Activated B cell treated with CpG ODN at 0.5 μM for 24 hours (primary cell): Measurements from ENCODE around the gene ZFYVE21. TPM values are rescaled to one million over a fixed set of nuclear protein-coding genes. Genes with fewer than 3 reads are reported as not detected.

Source experiments
- ATAC-seq: fragments of 200-7000 bp; cut with Tn5 transposase; one replicate; pipeline ENCODE4 v1.10.0; 2021; ENCODE audit warnings: low read depth, mild to moderate bottlenecking, moderate library complexity
- CTCF ChIA-PET: fragments of 350-600 bp; sonication (Branson Sonifier 250); formaldehyde crosslinking; loops from one replicate; lab custom pipeline; 2021; ENCODE audit warnings: antibody characterized with exemption; lab: Charles Lee
- POLR2A ChIA-PET: fragments of 350-600 bp; sonication (Branson Sonifier 250); formaldehyde crosslinking; loops from one replicate; lab custom pipeline; 2021; ENCODE audit warnings: antibody characterized with exemption; lab: Charles Lee
- DNase-seq: peaks from one replicate; pipeline ENCODE4 v3.0.0; 2022
- H3K27ac Mint-ChIP-seq: one replicate; pipeline ENCODE4 v1.8.0; 2020; ENCODE audit warnings: mixed read lengths
- H3K27me3 Mint-ChIP-seq: one replicate; pipeline ENCODE4 v1.8.0; 2021; ENCODE audit warnings: mixed read lengths
- H3K36me3 Mint-ChIP-seq: one replicate; pipeline ENCODE4 v1.8.0; 2021; ENCODE audit warnings: low read depth, mixed read lengths
- H3K4me1 Mint-ChIP-seq: one replicate; pipeline ENCODE4 v1.8.0; 2021; ENCODE audit warnings: mixed read lengths
- H3K4me3 Mint-ChIP-seq: one replicate; pipeline ENCODE4 v1.8.0; 2020; ENCODE audit warnings: mild to moderate bottlenecking, mixed read lengths
- H3K9me3 Mint-ChIP-seq: one replicate; pipeline ENCODE4 v1.8.0; 2020; ENCODE audit warnings: mixed read lengths
- intact Hi-C: fragments of 100-400 bp; cut with micrococcal nuclease; formaldehyde crosslinking; loops from one replicate; pipeline ENCODE4 v1.15.1; 2024
- total RNA-seq: library from RNA; stranded (reverse); gene quantifications from 2 replicates; pipeline ENCODE4 v1.2.3, GENCODE V29; 2022
- TF ChIP-seq, protein P1 (sequence below): fragments of 200-600 bp; IDR thresholded peaks from one replicate; pipeline ENCODE4 v1.8.0; 2022; ENCODE audit warnings: antibody characterized with exemption, mild to moderate bottlenecking

The ZFYVE21 gene
- total RNA-seq, 1 donor from 2014 or later, result 16.7 TPM

- intact Hi-C loops, result no loop called here
- DNase-seq (no peak), ATAC-seq (no peak)
- ChIA-PET POLR2A (interaction anchor here (0.9 kb wide), 1 partner anchor 10 kb away, joined by 3 read pairs; the partner anchor contains the start of gene ZFYVE21), CTCF (no interaction called here)
- Mint-ChIP-seq H3K4me3 (no peak overlapping the region), H3K36me3 (peaks cover 50% of the 10 kb centered on the region), H3K27me3 (no peaks in the 10 kb centered on the region), H3K9me3 (no peaks in the 10 kb centered on the region), H3K27ac (no peak overlapping the region), H3K4me1 (peaks cover 32% of the 10 kb centered on the region)
- TF ChIP-seq, protein P1, sequence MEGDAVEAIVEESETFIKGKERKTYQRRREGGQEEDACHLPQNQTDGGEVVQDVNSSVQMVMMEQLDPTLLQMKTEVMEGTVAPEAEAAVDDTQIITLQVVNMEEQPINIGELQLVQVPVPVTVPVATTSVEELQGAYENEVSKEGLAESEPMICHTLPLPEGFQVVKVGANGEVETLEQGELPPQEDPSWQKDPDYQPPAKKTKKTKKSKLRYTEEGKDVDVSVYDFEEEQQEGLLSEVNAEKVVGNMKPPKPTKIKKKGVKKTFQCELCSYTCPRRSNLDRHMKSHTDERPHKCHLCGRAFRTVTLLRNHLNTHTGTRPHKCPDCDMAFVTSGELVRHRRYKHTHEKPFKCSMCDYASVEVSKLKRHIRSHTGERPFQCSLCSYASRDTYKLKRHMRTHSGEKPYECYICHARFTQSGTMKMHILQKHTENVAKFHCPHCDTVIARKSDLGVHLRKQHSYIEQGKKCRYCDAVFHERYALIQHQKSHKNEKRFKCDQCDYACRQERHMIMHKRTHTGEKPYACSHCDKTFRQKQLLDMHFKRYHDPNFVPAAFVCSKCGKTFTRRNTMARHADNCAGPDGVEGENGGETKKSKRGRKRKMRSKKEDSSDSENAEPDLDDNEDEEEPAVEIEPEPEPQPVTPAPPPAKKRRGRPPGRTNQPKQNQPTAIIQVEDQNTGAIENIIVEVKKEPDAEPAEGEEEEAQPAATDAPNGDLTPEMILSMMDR, result no peak
Measured at GRCh38 chr14:103705504-103706284, 9.9 kb upstream of the ZFYVE21 start.

GRCh38 chr14:103706551-103707328 is 8.9 kb upstream of the ZFYVE21 start:
- H3K9me3 Mint-ChIP-seq, result no peaks in the 10 kb centered on the region

DNA sequence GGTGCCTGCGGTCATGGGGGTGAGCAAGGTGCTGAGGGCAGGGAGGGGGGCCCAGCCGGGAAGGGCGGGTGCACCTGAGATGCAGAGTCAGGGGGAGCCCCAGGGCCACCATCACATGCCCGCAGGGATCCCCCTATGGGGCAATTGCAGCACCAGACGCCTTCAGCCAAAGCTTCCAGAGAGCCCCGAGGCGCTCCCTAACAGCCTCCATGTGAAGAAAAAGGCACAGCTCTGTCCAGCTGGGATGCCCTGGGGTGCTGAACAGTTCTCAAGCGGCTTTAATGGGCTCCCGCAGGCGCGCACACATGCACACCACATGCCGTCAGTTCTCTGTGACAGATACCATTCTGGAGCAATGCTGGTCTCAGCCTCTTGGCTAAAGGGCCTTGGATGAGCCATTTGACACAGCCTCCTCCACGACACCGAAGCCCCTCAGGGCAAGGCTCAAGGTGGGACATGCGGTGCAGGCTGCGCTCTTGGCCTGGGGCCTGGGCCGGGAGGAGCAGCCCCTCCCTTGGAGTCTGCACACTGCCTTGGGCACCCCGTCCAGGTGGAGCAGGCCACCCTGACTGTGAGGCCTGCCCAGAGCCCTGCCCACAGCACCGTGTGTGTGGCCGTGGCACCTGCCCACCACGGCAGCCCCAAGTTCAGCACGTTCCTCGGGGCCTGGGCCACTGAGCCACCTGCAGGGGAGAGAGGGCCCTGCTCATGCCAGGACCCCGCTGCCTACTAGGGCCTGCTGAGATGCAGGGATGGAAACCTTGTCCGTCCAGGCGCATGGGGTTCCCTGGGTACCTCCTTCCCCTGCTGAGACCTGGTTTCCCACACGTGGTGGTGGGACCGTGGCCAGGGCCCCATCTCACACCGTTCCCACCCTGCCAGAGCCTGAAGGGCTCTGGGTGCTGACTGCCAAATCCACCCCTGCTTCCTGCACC is 8.0 kb upstream of the ZFYVE21 start:
- Mint-ChIP-seq H3K27ac (no peak overlapping the region), H3K27me3 (no peaks in the 10 kb centered on the region), H3K4me1 (peaks cover 13% of the 10 kb centered on the region), H3K4me3 (no peak overlapping the region), H3K36me3 (peaks cover 48% of the 10 kb centered on the region), H3K9me3 (no peaks in the 10 kb centered on the region)
- POLR2A ChIA-PET, result no interaction called here
- CTCF ChIA-PET, result no interaction called here
- ATAC-seq (no peak), DNase-seq (no peak)
- intact Hi-C loops, result no loop called here
- TF ChIP-seq, protein P1, result no peak

More at GRCh38 chr14:103706551-103707328, 8.9 kb upstream of the ZFYVE21 start:
- H3K27me3 Mint-ChIP-seq, result no peaks in the 10 kb centered on the region
- TF ChIP-seq, protein P1, result no peak
- CTCF ChIA-PET, result no interaction called here
- peaks cover 21% of the 10 kb centered on the region for H3K4me1 Mint-ChIP-seq
- H3K27ac Mint-ChIP-seq, result no peak overlapping the region
- no peak for DNase-seq
- POLR2A ChIA-PET, result no interaction called here
- intact Hi-C loops, result no loop called here
- ATAC-seq, result no peak
- H3K4me3 Mint-ChIP-seq, result no peak overlapping the region
- peaks cover 52% of the 10 kb centered on the region for H3K36me3 Mint-ChIP-seq

DNA sequence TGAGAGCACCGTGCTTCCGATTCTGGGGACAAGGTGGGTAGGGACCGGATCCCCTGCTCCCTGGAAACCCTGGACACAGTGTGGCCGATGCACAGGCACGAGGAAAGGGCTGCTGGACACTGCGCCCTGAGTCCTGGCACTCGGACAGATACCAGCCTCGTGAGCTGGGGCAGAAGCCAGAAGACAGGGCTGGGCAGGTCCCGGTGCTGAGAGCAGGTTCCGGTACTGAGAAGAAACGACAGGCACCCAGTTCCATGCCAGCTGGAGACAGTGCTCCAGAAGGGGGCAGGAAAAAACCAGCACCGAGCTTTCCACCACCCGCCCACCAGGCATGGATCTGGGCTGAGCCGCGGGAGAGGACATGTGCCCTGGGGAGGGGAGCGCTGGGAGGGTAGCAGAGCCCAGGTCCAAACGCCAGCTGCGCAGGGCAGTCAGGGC is 6.8 kb upstream of the ZFYVE21 start:
- peaks cover 5% of the 10 kb centered on the region for H3K4me1 Mint-ChIP-seq
- ATAC-seq (no peak), DNase-seq (no peak)
- H3K27ac Mint-ChIP-seq, result no peak overlapping the region
- CTCF ChIA-PET, result no interaction called here
- H3K9me3 Mint-ChIP-seq, result no peaks in the 10 kb centered on the region
- peaks cover 36% of the 10 kb centered on the region for H3K36me3 Mint-ChIP-seq
- no peaks in the 10 kb centered on the region for H3K27me3 Mint-ChIP-seq
- TF ChIP-seq, protein P1, result no peak
- no peak overlapping the region for H3K4me3 Mint-ChIP-seq
- POLR2A ChIA-PET, result no interaction called here
- intact Hi-C loops, result no loop called here
